ENCODE data around the gene ARHGEF12. TPM values are rescaled to one million over a fixed set of nuclear protein-coding genes. Genes with fewer than 3 reads are reported as not detected.

ARHGEF12 gene
- total RNA-seq, 3 donors from 2014 or later, result 88.2 to 119 (median 114) TPM

DNA sequence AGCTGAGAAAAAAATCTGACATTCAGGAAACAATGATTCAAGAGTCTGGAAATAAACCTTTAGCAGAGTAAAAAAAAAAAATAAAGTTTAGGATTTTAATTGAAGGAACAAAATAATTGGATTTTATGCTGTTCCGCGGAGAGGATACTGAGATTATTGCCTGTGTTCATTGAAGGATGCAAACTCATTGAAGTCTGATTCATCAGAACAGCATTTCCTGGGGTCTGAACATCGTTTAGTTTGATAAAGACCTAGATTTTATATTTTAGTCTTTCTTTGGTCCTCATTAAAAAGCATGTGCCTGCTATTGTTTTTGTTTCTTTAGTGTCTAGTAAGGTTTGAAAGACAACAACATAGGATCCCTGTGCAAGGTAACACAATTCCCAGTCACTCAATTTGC, 6.7 kb upstream of the ARHGEF12 start:
- DNase-seq (no peak), ATAC-seq (no peak)
- Histone ChIP-seq H3K4me1 (ENCODE audit: low read depth) (peaks cover 14% of the 10 kb centered on the region), H3K9me3 (no peaks in the 10 kb centered on the region), H3K36me3 (ENCODE audit: low read depth) (no peaks in the 10 kb centered on the region), H3K4me3 (no peak overlapping the region)
- TF ChIP-seq, protein P1, sequence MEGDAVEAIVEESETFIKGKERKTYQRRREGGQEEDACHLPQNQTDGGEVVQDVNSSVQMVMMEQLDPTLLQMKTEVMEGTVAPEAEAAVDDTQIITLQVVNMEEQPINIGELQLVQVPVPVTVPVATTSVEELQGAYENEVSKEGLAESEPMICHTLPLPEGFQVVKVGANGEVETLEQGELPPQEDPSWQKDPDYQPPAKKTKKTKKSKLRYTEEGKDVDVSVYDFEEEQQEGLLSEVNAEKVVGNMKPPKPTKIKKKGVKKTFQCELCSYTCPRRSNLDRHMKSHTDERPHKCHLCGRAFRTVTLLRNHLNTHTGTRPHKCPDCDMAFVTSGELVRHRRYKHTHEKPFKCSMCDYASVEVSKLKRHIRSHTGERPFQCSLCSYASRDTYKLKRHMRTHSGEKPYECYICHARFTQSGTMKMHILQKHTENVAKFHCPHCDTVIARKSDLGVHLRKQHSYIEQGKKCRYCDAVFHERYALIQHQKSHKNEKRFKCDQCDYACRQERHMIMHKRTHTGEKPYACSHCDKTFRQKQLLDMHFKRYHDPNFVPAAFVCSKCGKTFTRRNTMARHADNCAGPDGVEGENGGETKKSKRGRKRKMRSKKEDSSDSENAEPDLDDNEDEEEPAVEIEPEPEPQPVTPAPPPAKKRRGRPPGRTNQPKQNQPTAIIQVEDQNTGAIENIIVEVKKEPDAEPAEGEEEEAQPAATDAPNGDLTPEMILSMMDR (IDR thresholded peaks at IDR 0.05), result no peak
- intact Hi-C loops (cut with DNase I, micrococcal nuclease), result no loop called here

DNA sequence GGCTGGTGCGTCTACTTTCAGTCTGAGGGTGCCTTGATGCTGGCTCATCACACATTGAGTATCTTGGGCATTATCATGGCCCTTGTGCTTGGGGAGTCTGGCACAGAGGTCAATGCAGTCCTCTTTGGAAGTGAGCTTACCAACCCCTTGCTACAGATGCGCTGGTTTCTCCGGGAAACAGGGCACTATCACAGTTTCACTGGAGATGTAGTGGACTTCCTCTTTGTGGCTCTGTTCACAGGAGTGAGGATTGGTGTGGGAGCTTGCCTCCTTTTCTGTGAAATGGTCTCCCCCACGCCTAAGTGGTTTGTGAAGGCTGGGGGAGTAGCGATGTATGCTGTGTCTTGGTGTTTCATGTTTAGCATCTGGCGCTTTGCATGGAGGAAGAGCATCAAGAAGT, 6.2 kb upstream of the ARHGEF12 start:
- no peak for ATAC-seq
- H3K4me1 ChIP-seq (ENCODE audit: low read depth), result peaks cover 14% of the 10 kb centered on the region
- H3K4me3 ChIP-seq, result no peak overlapping the region
- TF ChIP-seq, protein P1 (IDR thresholded peaks at IDR 0.05), result no peak
- no peak for DNase-seq
- no peaks in the 10 kb centered on the region for H3K36me3 ChIP-seq (ENCODE audit: low read depth)
- H3K9me3 ChIP-seq, result no peaks in the 10 kb centered on the region
- intact Hi-C loops (cut with DNase I, micrococcal nuclease), result loop anchor here in 1 of 2 donors (10.0 kb wide), 1 partner anchor 115 kb away; no protein-coding TSS in a partner anchor

DNA sequence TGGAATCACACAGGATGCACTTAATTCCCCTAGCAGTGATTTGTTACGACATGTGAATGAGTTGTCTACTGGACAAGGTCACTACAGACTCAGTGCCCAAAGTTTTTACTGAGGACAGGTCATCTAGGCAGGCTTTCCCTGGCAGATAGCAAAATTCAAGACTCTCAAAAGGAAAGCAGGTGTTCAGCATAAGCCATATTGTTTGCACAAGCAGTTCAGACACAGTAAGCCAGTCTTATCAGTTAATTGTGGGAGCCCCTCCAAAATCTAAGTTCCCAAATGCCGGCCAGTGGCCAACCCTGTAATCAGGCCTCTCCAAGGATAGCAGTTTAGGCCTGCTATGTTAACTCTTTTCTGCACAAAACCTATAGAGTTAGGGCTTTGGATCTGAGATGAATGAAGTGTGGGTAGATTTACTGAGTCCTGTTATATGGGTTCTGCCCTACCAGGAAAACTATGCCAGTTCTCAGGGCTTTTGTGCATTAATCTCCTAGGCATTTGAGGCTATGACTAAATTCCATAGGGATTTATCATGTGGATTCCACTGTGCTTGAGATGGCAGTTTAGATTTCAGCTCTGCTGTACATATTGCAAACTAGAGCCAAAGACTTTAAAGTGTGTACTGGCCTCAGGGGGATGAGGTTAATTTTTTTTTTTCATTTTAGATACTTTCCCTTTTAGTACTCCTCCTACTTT, 4.8 kb upstream of the ARHGEF12 start:
- intact Hi-C loops (cut with DNase I, micrococcal nuclease), result loop anchor here in 1 of 2 donors (10.0 kb wide), 1 partner anchor 113 kb away; no protein-coding TSS in a partner anchor
- H3K4me1 ChIP-seq (ENCODE audit: low read depth), result peaks cover 9% of the 10 kb centered on the region
- no peaks in the 10 kb centered on the region for H3K9me3 ChIP-seq
- H3K4me3 ChIP-seq, result no peak overlapping the region
- TF ChIP-seq, protein P1 (IDR thresholded peaks at IDR 0.05), result no peak
- H3K36me3 ChIP-seq (ENCODE audit: low read depth), result no peaks in the 10 kb centered on the region
- no peak for DNase-seq
- no peak for ATAC-seq

DNA sequence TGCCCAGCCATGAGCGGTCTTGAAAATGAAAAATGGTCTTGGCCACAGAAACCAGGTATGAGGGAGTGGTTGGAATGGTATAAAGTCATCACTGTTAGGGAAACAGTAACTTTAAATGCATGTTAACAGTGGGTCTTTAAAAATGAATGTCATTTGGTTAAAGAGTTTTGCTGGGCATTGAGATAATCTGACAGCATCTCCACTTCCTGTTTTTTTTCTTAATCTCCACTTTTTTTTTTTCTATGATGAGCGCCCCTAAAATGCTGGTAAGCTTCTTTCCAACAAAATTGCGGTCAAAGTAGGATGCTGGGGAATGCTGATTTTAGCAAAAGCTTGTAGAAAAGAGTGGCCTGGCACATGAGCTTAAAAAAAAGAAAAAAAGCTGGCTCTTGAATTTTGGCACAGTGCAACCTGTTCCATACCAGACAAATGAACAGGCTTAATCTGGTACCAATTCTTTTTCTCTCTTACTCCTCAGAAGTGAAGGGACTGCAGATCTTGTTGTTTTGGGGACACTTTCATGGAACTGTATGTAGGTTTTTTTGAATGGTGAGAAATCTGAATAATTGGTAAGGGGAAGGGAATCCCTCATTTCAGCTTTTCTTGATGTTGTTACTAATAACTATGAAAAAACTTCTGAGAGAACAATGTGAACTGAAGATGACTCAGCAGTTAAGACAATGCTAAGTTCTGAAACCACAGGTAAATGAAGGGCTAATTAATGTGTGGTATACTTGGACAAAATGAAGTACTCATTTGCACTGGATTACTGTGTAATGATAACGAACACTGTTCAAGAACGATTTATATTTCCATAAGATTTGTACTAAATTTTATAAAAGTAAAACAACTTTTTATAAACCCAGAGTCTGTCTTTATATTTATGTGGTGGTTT, 3.1 kb upstream of the ARHGEF12 start:
- TF ChIP-seq, protein P1 (IDR thresholded peaks at IDR 0.05), result no peak
- DNase-seq (no peak), ATAC-seq (no peak)
- intact Hi-C loops (cut with DNase I, micrococcal nuclease), result loop anchor here in 1 of 2 donors (10.0 kb wide), 1 partner anchor 112 kb away; no protein-coding TSS in a partner anchor
- Histone ChIP-seq H3K9me3 (no peaks in the 10 kb centered on the region), H3K36me3 (ENCODE audit: low read depth) (no peaks in the 10 kb centered on the region), H3K4me3 (no peak overlapping the region), H3K4me1 (ENCODE audit: low read depth) (peaks cover 3% of the 10 kb centered on the region)

DNA sequence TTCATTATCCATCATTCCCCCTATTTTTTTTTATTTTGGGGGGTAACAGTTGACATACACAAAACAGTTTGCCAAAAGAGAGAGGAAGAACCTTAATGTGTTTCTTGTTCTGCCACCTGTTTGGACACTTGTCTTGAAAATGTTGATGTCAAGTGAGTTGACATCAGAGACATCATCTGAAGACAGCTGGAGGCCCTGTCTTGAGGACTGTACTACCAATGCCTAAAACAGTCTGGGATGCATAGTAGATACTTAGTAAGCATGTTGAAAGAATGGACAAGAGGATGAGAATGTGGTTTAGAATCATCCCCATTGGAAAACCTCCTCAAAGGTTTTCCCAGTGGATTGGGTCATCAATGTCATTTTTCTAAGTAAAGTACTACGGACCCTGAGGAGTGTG, 2.4 kb upstream of the ARHGEF12 start:
- DNase-seq, result no peak

More for the DNA sequence above, 2.4 kb upstream of the ARHGEF12 start:
- Histone ChIP-seq H3K9me3 (no peaks in the 10 kb centered on the region), H3K4me1 (ENCODE audit: low read depth) (peaks cover 9% of the 10 kb centered on the region), H3K36me3 (ENCODE audit: low read depth) (no peaks in the 10 kb centered on the region), H3K4me3 (no peak overlapping the region)
- intact Hi-C loops (cut with DNase I, micrococcal nuclease), result loop anchor here in 1 of 2 donors (10.0 kb wide), 1 partner anchor 111 kb away; no protein-coding TSS in a partner anchor
- TF ChIP-seq, protein P1 (IDR thresholded peaks at IDR 0.05), result no peak
- no peak for ATAC-seq

All from mucosa of descending colon (tissue), 3 donors.